ENCODE data around the gene PTPRD.

Gene PTPRD

DNA sequence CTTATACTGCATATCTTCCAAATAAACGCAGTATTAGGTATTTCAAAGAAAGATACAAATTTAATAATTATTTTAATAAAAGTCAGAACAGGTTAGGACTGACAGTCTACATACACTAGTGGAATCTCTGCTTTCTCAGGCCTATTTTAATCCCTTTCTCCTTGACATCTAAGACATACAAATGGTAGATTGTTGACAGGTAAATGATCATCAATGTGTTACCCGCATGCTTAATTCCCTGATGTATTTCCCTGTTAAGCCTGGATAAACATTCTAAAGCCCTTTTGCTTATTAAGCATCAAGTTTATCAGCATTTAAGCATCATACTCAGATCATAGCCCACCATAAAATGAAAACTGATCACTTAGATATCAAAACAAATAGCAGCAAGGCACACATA is 576.7 kb downstream of the PTPRD start:
- no peak overlapping the region for H3K23ac ChIP-seq (ENCODE audit: low read length)
- no peak overlapping the region for H3K9ac ChIP-seq (ENCODE audit: low read length)
- no peak overlapping the region for H2BK12ac ChIP-seq (ENCODE audit: low read length)
- no peak overlapping the region for H3K27ac ChIP-seq (ENCODE audit: low read depth, low read length)
- H2AFZ ChIP-seq (ENCODE audit: insufficient read depth, low read length, poor library complexity), result no peak overlapping the region
- H3K27me3 ChIP-seq (ENCODE audit: insufficient read depth, low read length), result no peaks in the 10 kb centered on the region
- H2AK5ac ChIP-seq (ENCODE audit: low read length), result no peak overlapping the region
- H3K4ac ChIP-seq (ENCODE audit: low read depth, low read length), result no peak overlapping the region
- H4K8ac ChIP-seq (ENCODE audit: low read depth, low read length), result no peak overlapping the region
- no peaks in the 10 kb centered on the region for H3K4me1 ChIP-seq (ENCODE audit: control insufficient read depth in 1 of 2, insufficient read depth in 2 of 2, low read length in 2 of 2)
- no peak overlapping the region for H3K18ac ChIP-seq (ENCODE audit: low read length)
- no peak overlapping the region for H4K12ac ChIP-seq (ENCODE audit: low read depth, low read length)
- no peak for DNase-seq
- H3K36me3 ChIP-seq (ENCODE audit: control insufficient read depth in 1 of 2, insufficient read depth in 2 of 2, low read length in 2 of 2), result no peaks in the 10 kb centered on the region
- no peak overlapping the region for H2BK120ac ChIP-seq (ENCODE audit: insufficient read depth, low read length, poor library complexity)
- WGBS (ENCODE audit: extremely low coverage, insufficient coverage, insufficient read length), result no CpG with 5 or more reads among the region's 2 CpGs
- no peak overlapping the region for H3K4me2 ChIP-seq (ENCODE audit: low read length)
- H3K9me3 ChIP-seq (ENCODE audit: insufficient read depth, low read depth, low read length), result no peaks in the 10 kb centered on the region
- no peak overlapping the region for H3K14ac ChIP-seq (ENCODE audit: low read length)
- no peak overlapping the region for H4K91ac ChIP-seq (ENCODE audit: low read depth, low read length)
- no peak overlapping the region for H3K4me3 ChIP-seq (ENCODE audit: low read depth, low read length)
- H3K79me1 ChIP-seq (ENCODE audit: low read length), result no peaks in the 10 kb centered on the region
- H2BK5ac ChIP-seq (ENCODE audit: low read depth, low read length, poor library complexity), result no peak overlapping the region
- H3K79me2 ChIP-seq (ENCODE audit: control insufficient read depth, insufficient read depth, low read length, poor library complexity), result no peaks in the 10 kb centered on the region

GRCh38 chr9:10032166-10032565 is 580.6 kb downstream of the PTPRD start:
- Histone ChIP-seq H3K4me2 (ENCODE audit: low read length) (no peak overlapping the region), H3K18ac (ENCODE audit: low read length) (no peak overlapping the region), H3K4ac (ENCODE audit: low read depth, low read length) (no peak overlapping the region), H3K9me3 (ENCODE audit: insufficient read depth, low read depth, low read length) (no peaks in the 10 kb centered on the region), H3K79me2 (ENCODE audit: control insufficient read depth, insufficient read depth, low read length, poor library complexity) (no peaks in the 10 kb centered on the region), H2BK120ac (ENCODE audit: insufficient read depth, low read length, poor library complexity) (no peak overlapping the region), H3K4me1 (ENCODE audit: control insufficient read depth in 1 of 2, insufficient read depth in 2 of 2, low read length in 2 of 2) (no peaks in the 10 kb centered on the region), H3K23ac (ENCODE audit: low read length) (no peak overlapping the region), H2BK5ac (ENCODE audit: low read depth, low read length, poor library complexity) (no peak overlapping the region), H4K12ac (ENCODE audit: low read depth, low read length) (no peak overlapping the region), H3K79me1 (ENCODE audit: low read length) (no peaks in the 10 kb centered on the region), H2BK12ac (ENCODE audit: low read length) (no peak overlapping the region), H4K91ac (ENCODE audit: low read depth, low read length) (no peak overlapping the region), H4K8ac (ENCODE audit: low read depth, low read length) (no peak overlapping the region), H3K4me3 (ENCODE audit: low read depth, low read length) (no peak overlapping the region), H3K9ac (ENCODE audit: low read length) (no peak overlapping the region), H3K27me3 (ENCODE audit: insufficient read depth, low read length) (no peaks in the 10 kb centered on the region), H3K27ac (ENCODE audit: low read depth, low read length) (no peak overlapping the region), H2AK5ac (ENCODE audit: low read length) (no peak overlapping the region), H3K36me3 (ENCODE audit: control insufficient read depth in 1 of 2, insufficient read depth in 2 of 2, low read length in 2 of 2) (no peaks in the 10 kb centered on the region), H3K14ac (ENCODE audit: low read length) (no peak overlapping the region), H2AFZ (ENCODE audit: insufficient read depth, low read length, poor library complexity) (no peak overlapping the region)
- no peak for DNase-seq

- no peak overlapping the region for H3K18ac ChIP-seq (ENCODE audit: low read length)
- H3K4me1 ChIP-seq (ENCODE audit: control insufficient read depth in 1 of 2, insufficient read depth in 2 of 2, low read length in 2 of 2), result no peaks in the 10 kb centered on the region
- no peaks in the 10 kb centered on the region for H3K79me2 ChIP-seq (ENCODE audit: control insufficient read depth, insufficient read depth, low read length, poor library complexity)
- no peaks in the 10 kb centered on the region for H3K36me3 ChIP-seq (ENCODE audit: control insufficient read depth in 1 of 2, insufficient read depth in 2 of 2, low read length in 2 of 2)
- H3K9me3 ChIP-seq (ENCODE audit: insufficient read depth, low read depth, low read length), result no peaks in the 10 kb centered on the region
- no peak overlapping the region for H2AFZ ChIP-seq (ENCODE audit: insufficient read depth, low read length, poor library complexity)
- no peak overlapping the region for H3K27ac ChIP-seq (ENCODE audit: low read depth, low read length)
- H3K9ac ChIP-seq (ENCODE audit: low read length), result no peak overlapping the region
- H2BK5ac ChIP-seq (ENCODE audit: low read depth, low read length, poor library complexity), result no peak overlapping the region
- H3K23ac ChIP-seq (ENCODE audit: low read length), result no peak overlapping the region
- H2BK12ac ChIP-seq (ENCODE audit: low read length), result no peak overlapping the region
- no peak overlapping the region for H2BK120ac ChIP-seq (ENCODE audit: insufficient read depth, low read length, poor library complexity)
- no peak for DNase-seq
- WGBS (ENCODE audit: extremely low coverage, insufficient coverage, insufficient read length), result no CpG with 5 or more reads among the region's 5 CpGs
- H3K27me3 ChIP-seq (ENCODE audit: insufficient read depth, low read length), result no peaks in the 10 kb centered on the region
- H3K4me3 ChIP-seq (ENCODE audit: low read depth, low read length), result no peak overlapping the region
- no peak overlapping the region for H2AK5ac ChIP-seq (ENCODE audit: low read length)
- no peak overlapping the region for H4K8ac ChIP-seq (ENCODE audit: low read depth, low read length)
- H3K79me1 ChIP-seq (ENCODE audit: low read length), result no peaks in the 10 kb centered on the region
- no peak overlapping the region for H4K91ac ChIP-seq (ENCODE audit: low read depth, low read length)
- no peak overlapping the region for H4K12ac ChIP-seq (ENCODE audit: low read depth, low read length)
- H3K4ac ChIP-seq (ENCODE audit: low read depth, low read length), result no peak overlapping the region
- H3K4me2 ChIP-seq (ENCODE audit: low read length), result no peak overlapping the region
- H3K14ac ChIP-seq (ENCODE audit: low read length), result no peak overlapping the region
These were observed 586.3 kb downstream of the PTPRD start for GRCh38 chr9:10026443-10026984.

- Histone ChIP-seq H3K36me3 (ENCODE audit: control insufficient read depth in 1 of 2, insufficient read depth in 2 of 2, low read length in 2 of 2) (no peaks in the 10 kb centered on the region), H3K79me1 (ENCODE audit: low read length) (no peaks in the 10 kb centered on the region), H3K23ac (ENCODE audit: low read length) (no peak overlapping the region), H3K27ac (ENCODE audit: low read depth, low read length) (no peak overlapping the region), H2BK120ac (ENCODE audit: insufficient read depth, low read length, poor library complexity) (no peak overlapping the region), H3K9me3 (ENCODE audit: insufficient read depth, low read depth, low read length) (no peaks in the 10 kb centered on the region), H2BK5ac (ENCODE audit: low read depth, low read length, poor library complexity) (no peak overlapping the region), H2AFZ (ENCODE audit: insufficient read depth, low read length, poor library complexity) (no peak overlapping the region), H4K8ac (ENCODE audit: low read depth, low read length) (no peak overlapping the region), H2AK5ac (ENCODE audit: low read length) (no peak overlapping the region), H2BK12ac (ENCODE audit: low read length) (no peak overlapping the region), H4K12ac (ENCODE audit: low read depth, low read length) (no peak overlapping the region), H3K9ac (ENCODE audit: low read length) (no peak overlapping the region), H3K4me3 (ENCODE audit: low read depth, low read length) (no peak overlapping the region), H3K18ac (ENCODE audit: low read length) (no peak overlapping the region), H3K4me1 (ENCODE audit: control insufficient read depth in 1 of 2, insufficient read depth in 2 of 2, low read length in 2 of 2) (no peaks in the 10 kb centered on the region), H3K14ac (ENCODE audit: low read length) (no peak overlapping the region), H3K27me3 (ENCODE audit: insufficient read depth, low read length) (no peaks in the 10 kb centered on the region), H3K4ac (ENCODE audit: low read depth, low read length) (no peak overlapping the region), H3K4me2 (ENCODE audit: low read length) (no peak overlapping the region), H3K79me2 (ENCODE audit: control insufficient read depth, insufficient read depth, low read length, poor library complexity) (no peaks in the 10 kb centered on the region), H4K91ac (ENCODE audit: low read depth, low read length) (no peak overlapping the region)
- WGBS (ENCODE audit: extremely low coverage, insufficient coverage, insufficient read length), result no CpG with 5 or more reads among the region's 1 CpG
- DNase-seq, result no peak
These were observed 597.0 kb downstream of the PTPRD start for GRCh38 chr9:10015755-10016154.
